ENCODE results near the gene ZRANB3. TPM values are rescaled to one million over a fixed set of nuclear protein-coding genes. Genes with fewer than 3 reads are reported as not detected.
"Not testable (repeated sequence)": the region's sequence is repeated elsewhere in the genome, so short reads cannot be mapped to it uniquely, and the experiment has no call there.

Gene ZRANB3
- polyA plus RNA-seq, 2 donors, result 1.5 to 1.9 TPM

GRCh38 chr2:135546436-135546835 is 15.4 kb upstream of the ZRANB3 start:
- H3K4me3 ChIP-seq (ENCODE audit: low read depth in 1 of 2, low read length in 2 of 2), result no peak overlapping the region
- WGBS, 2 donors, result 89 to 90% methylated on average over 3 of the region's 3 CpGs
- H3K4me1 ChIP-seq (ENCODE audit: control insufficient read depth in 2 of 2, insufficient read depth in 2 of 2, low read length in 1 of 2), result no peaks in the 10 kb centered on the region
- no peaks in the 10 kb centered on the region for H3K36me3 ChIP-seq (ENCODE audit: control insufficient read depth in 2 of 2, insufficient read depth in 2 of 2, low read length in 1 of 2)
- H3K27ac ChIP-seq (ENCODE audit: low read depth in 2 of 2, low read length in 1 of 2), result no peak overlapping the region
- H3K27me3 ChIP-seq (ENCODE audit: control insufficient read depth in 1 of 2, insufficient read depth in 2 of 2, low read length in 2 of 2), result no peaks in the 10 kb centered on the region
- H3K9me3 ChIP-seq (ENCODE audit: control insufficient read depth in 2 of 2, insufficient read depth in 1 of 2, low read depth in 1 of 2, low read length in 1 of 2), result no peaks in the 10 kb centered on the region

GRCh38 chr2:135533545-135533944 is 2.5 kb upstream of the ZRANB3 start:
- 97 to 99% methylated on average over 15 of the region's 15 CpGs for WGBS, 2 donors
- H3K36me3 ChIP-seq (ENCODE audit: control insufficient read depth in 2 of 2, insufficient read depth in 2 of 2, low read length in 1 of 2); H3K4me1 ChIP-seq (ENCODE audit: control insufficient read depth in 2 of 2, insufficient read depth in 2 of 2, low read length in 1 of 2); H3K27me3 ChIP-seq (ENCODE audit: control insufficient read depth in 1 of 2, insufficient read depth in 2 of 2, low read length in 2 of 2); H3K9me3 ChIP-seq (ENCODE audit: control insufficient read depth in 2 of 2, insufficient read depth in 1 of 2, low read depth in 1 of 2, low read length in 1 of 2); H3K4me3 ChIP-seq (ENCODE audit: low read depth in 1 of 2, low read length in 2 of 2); H3K27ac ChIP-seq (ENCODE audit: low read depth in 2 of 2, low read length in 1 of 2): not testable (repeated sequence)

- WGBS, 2 donors, result 42 to 44% methylated on average over 3 of the region's 3 CpGs
- no peaks in the 10 kb centered on the region for H3K36me3 ChIP-seq (ENCODE audit: control insufficient read depth in 2 of 2, insufficient read depth in 2 of 2, low read length in 1 of 2)
- H3K27me3 ChIP-seq (ENCODE audit: control insufficient read depth in 1 of 2, insufficient read depth in 2 of 2, low read length in 2 of 2), result no peaks in the 10 kb centered on the region
- no peak overlapping the region for H3K27ac ChIP-seq (ENCODE audit: low read depth in 2 of 2, low read length in 1 of 2)
- H3K4me3 ChIP-seq (ENCODE audit: low read depth in 1 of 2, low read length in 2 of 2), result no peak overlapping the region
- peaks cover 4 to 6% of the 10 kb centered on the region in 2 donors for H3K4me1 ChIP-seq (ENCODE audit: control insufficient read depth in 2 of 2, insufficient read depth in 2 of 2, low read length in 1 of 2)
- no peaks in the 10 kb centered on the region for H3K9me3 ChIP-seq (ENCODE audit: control insufficient read depth in 2 of 2, insufficient read depth in 1 of 2, low read depth in 1 of 2, low read length in 1 of 2)
Observed at GRCh38 chr2:135532581-135532980, 1.6 kb upstream of the ZRANB3 start.

- Histone ChIP-seq H3K4me3 (ENCODE audit: low read depth in 1 of 2, low read length in 2 of 2) (peak within 1 kb of the TSS; percentile 90 to 96), H3K27me3 (ENCODE audit: control insufficient read depth in 1 of 2, insufficient read depth in 2 of 2, low read length in 2 of 2) (no peaks in the 10 kb centered on the region), H3K9me3 (ENCODE audit: control insufficient read depth in 2 of 2, insufficient read depth in 1 of 2, low read depth in 1 of 2, low read length in 1 of 2) (no peaks in the 10 kb centered on the region), H3K36me3 (ENCODE audit: control insufficient read depth in 2 of 2, insufficient read depth in 2 of 2, low read length in 1 of 2) (no peaks in the 10 kb centered on the region), H3K27ac (ENCODE audit: low read depth in 2 of 2, low read length in 1 of 2) (peak within 1 kb of the TSS; percentile 90 to 92), H3K4me1 (ENCODE audit: control insufficient read depth in 2 of 2, insufficient read depth in 2 of 2, low read length in 1 of 2) (peaks cover 4 to 6% of the 10 kb centered on the region in 2 donors)
- 0 to 1% methylated on average over 64 to 75 of the region's 75 CpGs for WGBS, 2 donors
Observed at GRCh38 chr2:135531231-135532197, 496 bp upstream of the ZRANB3 start, which contains the start of gene R3HDM1. Gene R3HDM1 (plus strand): TSS chr2:135531484. CDS start chr2:135604846, 73,362 bp downstream.

- Histone ChIP-seq H3K4me1 (ENCODE audit: control insufficient read depth in 2 of 2, insufficient read depth in 2 of 2, low read length in 1 of 2) (peaks cover 4 to 6% of the 10 kb centered on the region in 2 donors), H3K27me3 (ENCODE audit: control insufficient read depth in 1 of 2, insufficient read depth in 2 of 2, low read length in 2 of 2) (no peaks in the 10 kb centered on the region), H3K36me3 (ENCODE audit: control insufficient read depth in 2 of 2, insufficient read depth in 2 of 2, low read length in 1 of 2) (no peaks in the 10 kb centered on the region), H3K9me3 (ENCODE audit: control insufficient read depth in 2 of 2, insufficient read depth in 1 of 2, low read depth in 1 of 2, low read length in 1 of 2) (no peaks in the 10 kb centered on the region), H3K4me3 (ENCODE audit: low read depth in 1 of 2, low read length in 2 of 2) (no peak overlapping the region), H3K27ac (ENCODE audit: low read depth in 2 of 2, low read length in 1 of 2) (no peak overlapping the region)
- WGBS, 2 donors, result 78 to 86% methylated on average over 3 of the region's 3 CpGs
Observed at GRCh38 chr2:135528006-135528405, 3.0 kb downstream of the ZRANB3 start.

- Histone ChIP-seq H3K9me3 (ENCODE audit: control insufficient read depth in 2 of 2, insufficient read depth in 1 of 2, low read depth in 1 of 2, low read length in 1 of 2) (no peaks in the 10 kb centered on the region), H3K4me1 (ENCODE audit: control insufficient read depth in 2 of 2, insufficient read depth in 2 of 2, low read length in 1 of 2) (peaks cover 4 to 6% of the 10 kb centered on the region in 2 donors), H3K27ac (ENCODE audit: low read depth in 2 of 2, low read length in 1 of 2) (no peak overlapping the region), H3K36me3 (ENCODE audit: control insufficient read depth in 2 of 2, insufficient read depth in 2 of 2, low read length in 1 of 2) (no peaks in the 10 kb centered on the region), H3K4me3 (ENCODE audit: low read depth in 1 of 2, low read length in 2 of 2) (no peak overlapping the region), H3K27me3 (ENCODE audit: control insufficient read depth in 1 of 2, insufficient read depth in 2 of 2, low read length in 2 of 2) (no peaks in the 10 kb centered on the region)
- 95 to 96% methylated on average over 1 of the region's 1 CpG for WGBS, 2 donors
Observed at GRCh38 chr2:135525786-135526185, 5.2 kb downstream of the ZRANB3 start.

- Histone ChIP-seq H3K4me3 (ENCODE audit: low read depth in 1 of 2, low read length in 2 of 2) (no peak overlapping the region), H3K27me3 (ENCODE audit: control insufficient read depth in 1 of 2, insufficient read depth in 2 of 2, low read length in 2 of 2) (no peaks in the 10 kb centered on the region), H3K9me3 (ENCODE audit: control insufficient read depth in 2 of 2, insufficient read depth in 1 of 2, low read depth in 1 of 2, low read length in 1 of 2) (peaks cover 4 to 5% of the 10 kb centered on the region in 2 donors), H3K4me1 (ENCODE audit: control insufficient read depth in 2 of 2, insufficient read depth in 2 of 2, low read length in 1 of 2) (no peaks in the 10 kb centered on the region), H3K36me3 (ENCODE audit: control insufficient read depth in 2 of 2, insufficient read depth in 2 of 2, low read length in 1 of 2) (no peaks in the 10 kb centered on the region), H3K27ac (ENCODE audit: low read depth in 2 of 2, low read length in 1 of 2) (no peak overlapping the region)
- WGBS, 2 donors, result 97 to 98% methylated on average over 2 of the region's 2 CpGs
Observed at GRCh38 chr2:135512099-135512498, 18.9 kb downstream of the ZRANB3 start.

- Histone ChIP-seq H3K27ac (ENCODE audit: low read depth in 2 of 2, low read length in 1 of 2) (no peak overlapping the region), H3K4me3 (ENCODE audit: low read depth in 1 of 2, low read length in 2 of 2) (no peak overlapping the region), H3K27me3 (ENCODE audit: control insufficient read depth in 1 of 2, insufficient read depth in 2 of 2, low read length in 2 of 2) (no peaks in the 10 kb centered on the region), H3K4me1 (ENCODE audit: control insufficient read depth in 2 of 2, insufficient read depth in 2 of 2, low read length in 1 of 2) (no peaks in the 10 kb centered on the region), H3K36me3 (ENCODE audit: control insufficient read depth in 2 of 2, insufficient read depth in 2 of 2, low read length in 1 of 2) (no peaks in the 10 kb centered on the region), H3K9me3 (ENCODE audit: control insufficient read depth in 2 of 2, insufficient read depth in 1 of 2, low read depth in 1 of 2, low read length in 1 of 2) (peaks cover 4 to 5% of the 10 kb centered on the region in 2 donors)
- WGBS, 2 donors, result 90 to 93% methylated on average over 5 of the region's 5 CpGs
Observed at GRCh38 chr2:135510577-135510976, 20.4 kb downstream of the ZRANB3 start.

- H3K9me3 ChIP-seq (ENCODE audit: control insufficient read depth in 2 of 2, insufficient read depth in 1 of 2, low read depth in 1 of 2, low read length in 1 of 2), result no peaks in the 10 kb centered on the region
- H3K4me1 ChIP-seq (ENCODE audit: control insufficient read depth in 2 of 2, insufficient read depth in 2 of 2, low read length in 1 of 2), result no peaks in the 10 kb centered on the region
- no peak overlapping the region for H3K27ac ChIP-seq (ENCODE audit: low read depth in 2 of 2, low read length in 1 of 2)
- no peak overlapping the region for H3K4me3 ChIP-seq (ENCODE audit: low read depth in 1 of 2, low read length in 2 of 2)
- H3K36me3 ChIP-seq (ENCODE audit: control insufficient read depth in 2 of 2, insufficient read depth in 2 of 2, low read length in 1 of 2), result no peaks in the 10 kb centered on the region
- H3K27me3 ChIP-seq (ENCODE audit: control insufficient read depth in 1 of 2, insufficient read depth in 2 of 2, low read length in 2 of 2), result no peaks in the 10 kb centered on the region
- WGBS, 2 donors, result 86 to 92% methylated on average over 1 of the region's 1 CpG
Observed at GRCh38 chr2:135504811-135505210, 26.2 kb downstream of the ZRANB3 start.

- H3K4me3 ChIP-seq (ENCODE audit: low read depth in 1 of 2, low read length in 2 of 2); H3K27me3 ChIP-seq (ENCODE audit: control insufficient read depth in 1 of 2, insufficient read depth in 2 of 2, low read length in 2 of 2); H3K36me3 ChIP-seq (ENCODE audit: control insufficient read depth in 2 of 2, insufficient read depth in 2 of 2, low read length in 1 of 2); H3K4me1 ChIP-seq (ENCODE audit: control insufficient read depth in 2 of 2, insufficient read depth in 2 of 2, low read length in 1 of 2); H3K27ac ChIP-seq (ENCODE audit: low read depth in 2 of 2, low read length in 1 of 2); H3K9me3 ChIP-seq (ENCODE audit: control insufficient read depth in 2 of 2, insufficient read depth in 1 of 2, low read depth in 1 of 2, low read length in 1 of 2): not testable (repeated sequence)
- 98% methylated on average over 7 of the region's 7 CpGs for WGBS, 2 donors
Observed at GRCh38 chr2:135498588-135498987, 32.4 kb downstream of the ZRANB3 start.
